Fibroblast of lung (primary cell): ENCODE measurements around the gene COLGALT1. TPM values are rescaled to one million over a fixed set of nuclear protein-coding genes. Genes with fewer than 3 reads are reported as not detected.
"Not testable (repeated sequence)": the region's sequence is repeated elsewhere in the genome, so short reads cannot be mapped to it uniquely, and the experiment has no call there.

Experiments used
- DNase-seq, 2 donors: peaks; one replicate each; pipeline versions ENCODE4 v3.0.0 to v3.0.0-alpha.2; 2010; ENCODE audit warnings: low read depth in 2 of 2
- H2AFZ ChIP-seq: 2 replicates; pipeline ENCODE4 v1.5.1; 2012; ENCODE audit warnings: low read length, control low read depth, inconsistent platforms
- H3K27ac ChIP-seq: 2 replicates; pipeline ENCODE4 v1.5.1; 2011; ENCODE audit warnings: low read length, control low read depth; ENCODE audit not compliant: insufficient read depth
- H3K27me3 ChIP-seq: 2 replicates; pipeline ENCODE4 v1.5.1; 2011; ENCODE audit warnings: mild to moderate bottlenecking, low read length; ENCODE audit not compliant: control insufficient read depth, insufficient read depth
- H3K36me3 ChIP-seq: 2 replicates; pipeline ENCODE4 v1.5.1; 2011; ENCODE audit warnings: low read length; ENCODE audit not compliant: control insufficient read depth, insufficient read depth
- H3K4me1 ChIP-seq: 2 replicates; pipeline ENCODE4 v1.5.1; 2011; ENCODE audit warnings: low read length; ENCODE audit not compliant: control insufficient read depth, insufficient read depth; ENCODE audit errors: extremely low read depth
- H3K4me2 ChIP-seq: 2 replicates; pipeline ENCODE4 v1.5.1; 2011; ENCODE audit warnings: low read length, control low read depth; ENCODE audit not compliant: insufficient read depth; ENCODE audit errors: extremely low read depth
- H3K4me3 ChIP-seq, 4 experiments: fragments of 200-600 bp in 1 of 4; sonication (generic) in 1 of 4; replicated peaks in 1 of 4; 2 replicates each; pipeline ENCODE4 v1.5.1; 2011 to 2016; ENCODE audit warnings: low read length in 4 of 4, low read depth in 3 of 4, mild to moderate bottlenecking in 3 of 4, control low read depth in 2 of 4, inconsistent platforms in 1 of 4, mixed read lengths in 1 of 4; ENCODE audit not compliant: insufficient read depth in 1 of 4; ENCODE audit errors: control extremely low read depth in 1 of 4
- H3K79me2 ChIP-seq: 2 replicates; pipeline ENCODE4 v1.5.1; 2012; ENCODE audit warnings: mild to moderate bottlenecking, low read length, inconsistent platforms; ENCODE audit not compliant: control insufficient read depth, insufficient read depth
- H3K9ac ChIP-seq: 2 replicates; pipeline ENCODE4 v1.5.1; 2011; ENCODE audit warnings: mild to moderate bottlenecking, low read length, control low read depth; ENCODE audit not compliant: insufficient read depth
- H3K9me3 ChIP-seq: 2 replicates; pipeline ENCODE4 v1.5.1; 2012; ENCODE audit warnings: low read depth, low read length; ENCODE audit not compliant: control insufficient read depth, insufficient read depth
- H4K20me1 ChIP-seq: 2 replicates; pipeline ENCODE4 v1.5.1; 2011; ENCODE audit warnings: low read length; ENCODE audit not compliant: control insufficient read depth, insufficient read depth; ENCODE audit errors: extremely low read depth
- CTCF ChIP-seq, 2 donors: IDR thresholded peaks in 1 of 2; conservative IDR thresholded peaks in 1 of 2; 1 replicate in 1 of 2; 2 replicates in 1 of 2; pipeline ENCODE4 v1.5.1; 2011 to 2012; ENCODE audit warnings: low read length in 2 of 2, control low read depth in 1 of 2, inconsistent platforms in 1 of 2, low read depth in 1 of 2, mild to moderate bottlenecking in 1 of 2
- EZH2 ChIP-seq: IDR thresholded peaks from 2 replicates; pipeline ENCODE4 v1.5.1; 2012; ENCODE audit warnings: low read length, control low read depth, mild to moderate bottlenecking; ENCODE audit errors: missing control alignments
- polyA plus RNA-seq, 2 donors: library from polyadenylated mRNA; depleted of rRNA in 1 of 2; stranded (reverse) in 1 of 2; unstranded in 1 of 2; fragments of >200 nt; gene quantifications; 2 replicates each; pipeline ENCODE4 v1.2.1, GENCODE V29; 2011 to 2012; ENCODE audit warnings: missing spikeins in 1 of 2
- total RNA-seq: library from RNA; depleted of rRNA; stranded (reverse); fragments of >200 nt; gene quantifications from 2 replicates; pipeline ENCODE4 v1.2.1, GENCODE V29; 2014

COLGALT1 gene
- total and polyA plus RNA-seq, 2 donors (not counting 1 experiment from before 2014, with no cell fraction given) = 96.9 to 103 TPM

- no peaks in the 10 kb centered on the region for H3K4me1 ChIP-seq
- TF ChIP-seq EZH2 (no peak), CTCF (conservative IDR thresholded peaks at IDR 0.05 in 1 of 2, IDR thresholded peaks at IDR 0.05 in 1 of 2; ENCODE audit: low read depth in 1 of 2, low read length in 2 of 2) (no peak)
- no peaks in the 10 kb centered on the region for H3K27me3 ChIP-seq
- H3K9ac ChIP-seq = no peak overlapping the region
- peaks cover 14% of the 10 kb centered on the region for H3K36me3 ChIP-seq
- DNase-seq = no peak
- peaks cover 11% of the 10 kb centered on the region for H3K79me2 ChIP-seq
- H2AFZ ChIP-seq = no peak overlapping the region
- no peak overlapping the region for H3K27ac ChIP-seq
- H3K4me2 ChIP-seq = no peak overlapping the region
- H4K20me1 ChIP-seq = no peaks in the 10 kb centered on the region
- peaks cover 4% of the 10 kb centered on the region for H3K9me3 ChIP-seq
- no peak overlapping the region for H3K4me3 ChIP-seq
Observed at GRCh38 chr19:17515408-17516149, 39.9 kb upstream of the COLGALT1 start.

GRCh38 chr19:17517898-17518297 lies 37.6 kb upstream of the COLGALT1 start:
- Histone ChIP-seq H3K79me2 (peaks cover under 1% of the 10 kb centered on the region), H3K4me3 (no peak overlapping the region), H3K36me3 (peaks cover 12% of the 10 kb centered on the region), H2AFZ (no peak overlapping the region), H3K27me3 (no peaks in the 10 kb centered on the region), H3K9ac (no peak overlapping the region), H3K4me1 (no peaks in the 10 kb centered on the region), H4K20me1 (no peaks in the 10 kb centered on the region), H3K27ac (no peak overlapping the region), H3K4me2 (no peak overlapping the region), H3K9me3 (peaks cover 4% of the 10 kb centered on the region)
- DNase-seq = peak in 1 of 2 donors; percentile 35
- TF ChIP-seq CTCF (conservative IDR thresholded peaks at IDR 0.05 in 1 of 2, IDR thresholded peaks at IDR 0.05 in 1 of 2; ENCODE audit: low read depth in 1 of 2, low read length in 2 of 2) (no peak), EZH2 (no peak)

GRCh38 chr19:17518654-17519053 lies 36.8 kb upstream of the COLGALT1 start:
- not testable (repeated sequence) for H2AFZ ChIP-seq, DNase-seq

More at GRCh38 chr19:17518654-17519053, 36.8 kb upstream of the COLGALT1 start:
- peaks cover 12% of the 10 kb centered on the region for H3K36me3 ChIP-seq
- H4K20me1 ChIP-seq, H3K27ac ChIP-seq, H3K79me2 ChIP-seq, H3K4me2 ChIP-seq, H3K4me1 ChIP-seq, H3K9me3 ChIP-seq, H3K27me3 ChIP-seq, H3K9ac ChIP-seq, H3K4me3 ChIP-seq: not testable (repeated sequence)
